ENCODE results near the gene OSM. TPM values are rescaled to one million over a fixed set of nuclear protein-coding genes. Genes with fewer than 3 reads are reported as not detected.

Gene OSM
- total and polyA plus RNA-seq, 2 donors (not counting 3 experiments of a cell fraction or from before 2014, with no cell fraction given): not detected

DNA sequence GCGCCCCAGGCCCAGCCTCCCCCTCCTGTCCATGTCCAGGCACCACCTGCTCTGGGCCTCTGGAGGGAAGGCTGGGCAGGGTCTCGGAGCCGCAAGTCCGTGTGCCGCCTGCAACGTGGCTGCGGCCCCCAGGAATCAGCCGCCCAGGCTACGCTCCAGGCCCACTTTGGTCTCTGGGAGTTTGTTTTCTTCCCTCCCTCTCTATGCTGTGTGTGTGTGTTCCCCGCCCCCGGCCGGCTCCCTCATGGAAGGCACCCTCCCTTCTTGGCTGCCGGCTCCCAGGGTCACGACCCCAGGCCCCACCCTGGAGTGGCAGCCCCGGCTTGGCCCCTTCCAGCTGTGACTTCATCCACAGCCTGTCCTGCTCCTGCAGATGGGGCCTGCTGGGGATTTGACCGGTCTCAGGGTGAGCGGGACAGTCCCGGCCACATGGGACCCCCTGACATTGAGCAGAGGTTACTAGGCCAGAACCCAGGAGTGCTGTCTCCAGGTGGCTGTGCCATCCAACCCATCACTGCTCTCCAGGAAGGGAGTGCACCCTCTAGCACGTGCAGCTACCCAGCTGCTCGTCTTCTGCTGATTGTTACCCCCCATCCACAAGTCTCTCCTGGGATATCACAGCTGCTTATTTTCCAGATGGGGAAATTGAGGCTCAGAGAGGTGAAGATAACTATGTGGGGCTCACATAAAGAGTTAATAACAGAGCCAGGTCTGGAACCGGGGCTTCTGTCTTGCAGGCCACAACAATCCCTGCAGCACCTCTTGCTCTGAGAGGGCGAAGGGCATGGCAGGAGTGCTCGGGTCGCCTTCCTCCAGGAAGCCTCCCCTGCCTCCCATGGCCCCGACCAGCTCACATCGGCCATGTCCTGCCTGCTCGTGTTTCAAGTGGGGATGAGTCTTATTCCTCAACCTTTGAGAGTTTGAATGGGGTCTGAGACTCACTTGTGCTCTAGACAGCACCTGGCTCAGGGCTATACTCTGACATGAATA, 17.3 kb downstream of the OSM start:
- BruUV-seq (replicated peaks): no TSS peak
- H4K20me1 ChIP-seq (replicated peaks; ENCODE audit: control insufficient read depth, extremely low read depth, insufficient read depth, low read length): no peaks in the 10 kb centered on the region
- H3K9ac ChIP-seq (replicated peaks; ENCODE audit: extremely low read depth, insufficient read depth, low read length): no peak overlapping the region
- H3K27ac ChIP-seq (ENCODE audit: insufficient read depth, low read depth, low read length): no peak overlapping the region
- FAIRE-seq: no peak
- no peak for DNase-seq (ENCODE audit: low read depth, low spot score)
- intact Hi-C loops (cut with micrococcal nuclease): no loop called here
- ChIA-PET CTCF (interaction anchor here (0.8 to 2.7 kb wide), 2 partner anchors 141 to 142 kb away, joined by 4 to 16 read pairs; no protein-coding TSS in a partner anchor), POLR2A (no interaction called here)
- peaks cover 22 to 25% of the 10 kb centered on the region in 2 experiments for H3K27me3 ChIP-seq (ENCODE audit: control insufficient read depth in 2 of 2, insufficient read depth in 2 of 2, low read length in 2 of 2)
- no peak overlapping the region for H2AFZ ChIP-seq (ENCODE audit: low read depth, low read length)
- no peaks in the 10 kb centered on the region for H3K9me3 ChIP-seq (replicated peaks; ENCODE audit: control insufficient read depth, insufficient read depth, low read length)
- H3K4me3 ChIP-seq (replicated peaks in 1 of 3; ENCODE audit: insufficient read depth in 1 of 3, low read depth in 1 of 3, low read length in 3 of 3): no peak overlapping the region
- no peak for TF ChIP-seq MYC (IDR thresholded peaks at IDR 0.05; ENCODE audit: low read depth, low read length)
- TF ChIP-seq POLR2AphosphoS5 (IDR thresholded peaks at IDR 0.05; ENCODE audit: insufficient read depth, low read depth, low read length): no peak
- TF ChIP-seq, protein P1, sequence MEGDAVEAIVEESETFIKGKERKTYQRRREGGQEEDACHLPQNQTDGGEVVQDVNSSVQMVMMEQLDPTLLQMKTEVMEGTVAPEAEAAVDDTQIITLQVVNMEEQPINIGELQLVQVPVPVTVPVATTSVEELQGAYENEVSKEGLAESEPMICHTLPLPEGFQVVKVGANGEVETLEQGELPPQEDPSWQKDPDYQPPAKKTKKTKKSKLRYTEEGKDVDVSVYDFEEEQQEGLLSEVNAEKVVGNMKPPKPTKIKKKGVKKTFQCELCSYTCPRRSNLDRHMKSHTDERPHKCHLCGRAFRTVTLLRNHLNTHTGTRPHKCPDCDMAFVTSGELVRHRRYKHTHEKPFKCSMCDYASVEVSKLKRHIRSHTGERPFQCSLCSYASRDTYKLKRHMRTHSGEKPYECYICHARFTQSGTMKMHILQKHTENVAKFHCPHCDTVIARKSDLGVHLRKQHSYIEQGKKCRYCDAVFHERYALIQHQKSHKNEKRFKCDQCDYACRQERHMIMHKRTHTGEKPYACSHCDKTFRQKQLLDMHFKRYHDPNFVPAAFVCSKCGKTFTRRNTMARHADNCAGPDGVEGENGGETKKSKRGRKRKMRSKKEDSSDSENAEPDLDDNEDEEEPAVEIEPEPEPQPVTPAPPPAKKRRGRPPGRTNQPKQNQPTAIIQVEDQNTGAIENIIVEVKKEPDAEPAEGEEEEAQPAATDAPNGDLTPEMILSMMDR (IDR thresholded peaks at IDR 0.05; ENCODE audit: extremely low read depth in 1 of 2, insufficient read depth in 1 of 2, low read depth in 1 of 2, low read length in 2 of 2): no peak
- TF ChIP-seq EZH2 (IDR thresholded peaks at IDR 0.05; ENCODE audit: borderline replicate concordance, low read depth, low read length, severe bottlenecking): no peak
- TF ChIP-seq GATA2 (IDR thresholded peaks at IDR 0.05; ENCODE audit: insufficient read depth, insufficient read length, low read depth, low read length): no peak
- no peak for TF ChIP-seq MAX (IDR thresholded peaks at IDR 0.05; ENCODE audit: insufficient read depth, insufficient read length)
- TF ChIP-seq JUN (IDR thresholded peaks at IDR 0.05; ENCODE audit: borderline replicate concordance, insufficient read depth, insufficient read length, low read depth): no peak
- H3K36me3 ChIP-seq (ENCODE audit: control insufficient read depth in 2 of 2, extremely low read depth in 1 of 2, insufficient read depth in 2 of 2, low read length in 2 of 2): no peaks in the 10 kb centered on the region
- H3K79me2 ChIP-seq (ENCODE audit: control insufficient read depth, insufficient read depth, low read length): no peaks in the 10 kb centered on the region
- dilution Hi-C loops (cut with MboI; ENCODE audit: extremely low pct_ligation_motif_present, low sequenced_read_pairs): no loop called here
- H3K4me2 ChIP-seq (ENCODE audit: insufficient read depth, low read length): no peak overlapping the region
- H3K9me1 ChIP-seq (replicated peaks; ENCODE audit: control insufficient read depth, extremely low read depth, insufficient read depth, low read length): no peaks in the 10 kb centered on the region
- H3K4me1 ChIP-seq (ENCODE audit: control insufficient read depth, extremely low read depth, insufficient read depth, low read length): peaks cover 11% of the 10 kb centered on the region

All from endothelial cell of umbilical vein (primary cell).